CD14-positive monocyte (primary cell): ENCODE data around the gene ZDHHC4. TPM values are rescaled to one million over a fixed set of nuclear protein-coding genes. Genes with fewer than 3 reads are reported as not detected.
A peak's percentile ranks its signal among the peaks of the same experiment; 100 is the strongest.

Source experiments
- DNase-seq, 3 donors: peaks; one replicate each; pipeline ENCODE4 v3.0.0-alpha.2; 2011 to 2022
- H2AFZ ChIP-seq: 2 replicates; pipeline ENCODE4 v1.6.0; 2012; ENCODE audit warnings: mild to moderate bottlenecking, low read depth, low read length, inconsistent platforms; ENCODE audit not compliant: insufficient read depth, poor library complexity, severe bottlenecking
- H3K27ac ChIP-seq, 2 donors: 1 replicate in 1 of 2; 2 replicates in 1 of 2; pipeline ENCODE4 v1.5.1; 2012 to 2013; ENCODE audit warnings: low read length in 2 of 2, control low read depth in 1 of 2, inconsistent platforms in 1 of 2, low read depth in 1 of 2, mild to moderate bottlenecking in 1 of 2
- H3K27me3 ChIP-seq, 2 donors: one replicate each; pipeline versions ENCODE4 v1.6.0 to v1.6.1; 2011 to 2013; ENCODE audit warnings: low read length in 2 of 2; ENCODE audit not compliant: control insufficient read depth in 2 of 2, insufficient read depth in 2 of 2
- H3K36me3 ChIP-seq, 2 donors: replicated peaks in 1 of 2; 1 replicate in 1 of 2; 2 replicates in 1 of 2; pipeline versions ENCODE4 v1.5.1 to v1.6.1; 2012 to 2013; ENCODE audit warnings: low read length in 2 of 2, control low read depth in 1 of 2, inconsistent platforms in 1 of 2, mild to moderate bottlenecking in 1 of 2; ENCODE audit not compliant: insufficient read depth in 2 of 2, control insufficient read depth in 1 of 2
- H3K4me1 ChIP-seq, 2 donors: 1 replicate in 1 of 2; 2 replicates in 1 of 2; pipeline versions ENCODE4 v1.5.1 to v1.6.1; 2012 to 2013; ENCODE audit warnings: low read length in 2 of 2, control low read depth in 1 of 2, inconsistent platforms in 1 of 2, mild to moderate bottlenecking in 1 of 2, moderate library complexity in 1 of 2; ENCODE audit not compliant: insufficient read depth in 2 of 2, control insufficient read depth in 1 of 2
- H3K4me2 ChIP-seq: replicated peaks from 2 replicates; pipeline ENCODE3; 2012; ENCODE audit warnings: low read length, moderate library complexity, mild to moderate bottlenecking; ENCODE audit not compliant: poor library complexity, severe bottlenecking; ENCODE audit errors: extremely low read depth
- H3K4me3 ChIP-seq, 3 experiments: fragments of 200-600 bp in 1 of 3; sonication (generic) in 1 of 3; replicated peaks in 1 of 3; 1 replicate in 2 of 3; 2 replicates in 1 of 3; pipeline ENCODE4 v1.5.1; 2011 to 2013; ENCODE audit warnings: low read length in 3 of 3, mild to moderate bottlenecking in 3 of 3, control low read depth in 2 of 3, low read depth in 2 of 3, inconsistent platforms in 1 of 3, moderate library complexity in 1 of 3
- H3K79me2 ChIP-seq: 2 replicates; pipeline ENCODE4 v1.6.0; 2012; ENCODE audit warnings: mild to moderate bottlenecking, control low read depth, inconsistent platforms, low read length, moderate library complexity; ENCODE audit not compliant: insufficient read depth
- H3K9ac ChIP-seq: 2 replicates; pipeline ENCODE4 v1.6.0; 2017; ENCODE audit warnings: low read length, mild to moderate bottlenecking; ENCODE audit not compliant: insufficient read depth, poor library complexity, severe bottlenecking
- H3K9me3 ChIP-seq, 2 donors: replicated peaks in 1 of 2; 1 replicate in 1 of 2; 2 replicates in 1 of 2; pipeline versions ENCODE4 v1.5.1 to v1.6.1; 2012 to 2013; ENCODE audit warnings: low read length in 2 of 2, control low read depth in 1 of 2; ENCODE audit not compliant: control insufficient read depth in 1 of 2, insufficient read depth in 1 of 2
- H4K20me1 ChIP-seq: 2 replicates; pipeline ENCODE4 v1.6.0; 2012; ENCODE audit warnings: mild to moderate bottlenecking, low read length, control low read depth, moderate library complexity; ENCODE audit not compliant: insufficient read depth
- H3K27ac Mint-ChIP-seq, 7 donors: one replicate each; pipeline ENCODE4 v1.8.0; 2020; ENCODE audit warnings: mild to moderate bottlenecking in 7 of 7, mixed read lengths in 7 of 7, moderate library complexity in 6 of 7, inconsistent platforms in 2 of 7
- H3K27me3 Mint-ChIP-seq, 3 donors: one replicate each; pipeline ENCODE4 v1.8.0; 2021 to 2022; ENCODE audit warnings: low read depth in 3 of 3, mild to moderate bottlenecking in 3 of 3, mixed read lengths in 3 of 3, moderate library complexity in 3 of 3, inconsistent platforms in 1 of 3
- H3K36me3 Mint-ChIP-seq, 2 donors: one replicate each; pipeline ENCODE4 v1.8.0; 2020; ENCODE audit warnings: mixed read lengths in 2 of 2, inconsistent platforms in 1 of 2, mild to moderate bottlenecking in 1 of 2
- H3K4me1 Mint-ChIP-seq: one replicate; pipeline ENCODE4 v1.8.0; 2020; ENCODE audit warnings: mild to moderate bottlenecking, mixed read lengths
- H3K4me3 Mint-ChIP-seq, 2 donors: one replicate each; pipeline ENCODE4 v1.8.0; 2020; ENCODE audit warnings: mild to moderate bottlenecking in 2 of 2, mixed read lengths in 2 of 2, moderate library complexity in 1 of 2
- H3K9me3 Mint-ChIP-seq, 7 donors: one replicate each; pipeline ENCODE4 v1.8.0; 2020 to 2022; ENCODE audit warnings: mixed read lengths in 7 of 7, mild to moderate bottlenecking in 6 of 7, moderate library complexity in 6 of 7, inconsistent platforms in 2 of 7
- WGBS: methylation state at CpG from one replicate; pipeline ENCODE4 v1.1.5; 2013; ENCODE audit warnings: missing lambda C conversion rate; ENCODE audit not compliant: insufficient coverage; 5-methylcytosine and 5-hydroxymethylcytosine counted together
- intact Hi-C, 2 donors: fragments of 100-400 bp; cut with micrococcal nuclease; formaldehyde crosslinking; loops; one replicate each; pipeline versions ENCODE4 v1.15.0 to v1.15.1; 2023
- polyA plus RNA-seq, 3 donors: library from polyadenylated mRNA; depleted of rRNA in 1 of 3; unstranded in 2 of 3; stranded (reverse) in 1 of 3; fragments of 300-500 nt in 2 of 3; fragments of >200 nt in 1 of 3; fragmentation: Illumina TruSeq in 2 of 3; gene quantifications; 1 replicate in 2 of 3; 2 replicates in 1 of 3; pipeline ENCODE4 v1.2.3, GENCODE V29; 2012 to 2021
- TF ChIP-seq, protein P1 (sequence below): fragments of 200-600 bp; IDR thresholded peaks from one replicate; pipeline ENCODE4 v1.8.0; 2022; ENCODE audit warnings: antibody characterized with exemption, mild to moderate bottlenecking

Gene ZDHHC4
- polyA plus RNA-seq, 3 donors, result 30.3 to 55.6 (median 52.9) TPM

DNA sequence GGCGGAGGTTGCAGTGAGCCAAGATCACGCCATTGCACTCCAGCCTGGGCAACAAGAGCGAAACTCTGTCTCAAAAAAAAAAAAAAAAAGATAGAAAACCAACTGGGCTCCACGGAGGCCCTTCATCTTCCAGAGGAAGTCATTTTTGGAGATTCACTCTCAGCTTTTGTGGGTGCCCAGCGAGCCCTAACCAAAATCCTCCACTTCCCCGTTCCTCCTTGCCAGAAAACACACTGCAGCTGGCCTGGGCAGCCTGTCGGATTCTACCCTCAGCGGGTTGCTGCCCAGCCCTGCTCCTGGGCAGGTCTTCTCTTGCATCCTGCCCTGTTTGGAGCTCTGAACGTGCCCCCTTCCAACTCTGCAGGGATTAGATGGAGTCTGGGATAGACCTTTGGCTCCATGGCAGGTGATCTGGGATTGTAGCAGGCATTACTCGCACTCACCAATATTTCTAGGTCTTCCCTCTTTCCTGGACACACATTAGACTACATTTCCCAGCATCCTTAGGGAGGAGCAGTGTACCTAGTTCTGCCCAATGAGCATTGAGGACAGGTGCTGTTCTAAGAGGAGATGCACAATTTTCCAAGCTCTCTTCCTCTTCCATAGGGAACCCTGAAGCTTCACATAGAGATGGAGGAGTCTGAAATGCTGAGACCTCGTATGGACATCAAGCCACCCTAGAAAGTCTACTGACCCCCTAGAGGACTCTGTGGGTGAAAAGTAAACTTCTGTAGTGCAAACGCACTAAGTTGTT, 30.6 kb upstream of the ZDHHC4 start:
- Mint-ChIP-seq H3K27ac (no peak overlapping the region), H3K4me1 (peaks cover 14% of the 10 kb centered on the region), H3K9me3 (peaks cover 0 to 3% (median 0%) of the 10 kb centered on the region in 7 donors), H3K4me3 (peak overlapping the region in 1 of 2 donors; percentile 20), H3K36me3 (no peaks in the 10 kb centered on the region), H3K27me3 (peaks cover 1 to 2% (median 1%) of the 10 kb centered on the region in 3 donors)
- no peaks in the 10 kb centered on the region for H4K20me1 ChIP-seq
- no peaks in the 10 kb centered on the region for H3K9me3 ChIP-seq
- H3K9ac ChIP-seq, result no peak overlapping the region
- no peaks in the 10 kb centered on the region for H3K27me3 ChIP-seq
- H3K27ac ChIP-seq, result no peak overlapping the region
- DNase-seq, result no peak
- peak overlapping the region; percentile 68 for H2AFZ ChIP-seq
- peaks cover 17 to 18% of the 10 kb centered on the region in 2 donors for H3K4me1 ChIP-seq
- no peaks in the 10 kb centered on the region for H3K36me3 ChIP-seq
- H3K4me2 ChIP-seq, result no peak overlapping the region
- WGBS, result 4% methylated on average over 5 of the region's 12 CpGs
- H3K4me3 ChIP-seq, result no peak overlapping the region
- intact Hi-C loops, result no loop called here
- no peaks in the 10 kb centered on the region for H3K79me2 ChIP-seq
- TF ChIP-seq, protein P1, sequence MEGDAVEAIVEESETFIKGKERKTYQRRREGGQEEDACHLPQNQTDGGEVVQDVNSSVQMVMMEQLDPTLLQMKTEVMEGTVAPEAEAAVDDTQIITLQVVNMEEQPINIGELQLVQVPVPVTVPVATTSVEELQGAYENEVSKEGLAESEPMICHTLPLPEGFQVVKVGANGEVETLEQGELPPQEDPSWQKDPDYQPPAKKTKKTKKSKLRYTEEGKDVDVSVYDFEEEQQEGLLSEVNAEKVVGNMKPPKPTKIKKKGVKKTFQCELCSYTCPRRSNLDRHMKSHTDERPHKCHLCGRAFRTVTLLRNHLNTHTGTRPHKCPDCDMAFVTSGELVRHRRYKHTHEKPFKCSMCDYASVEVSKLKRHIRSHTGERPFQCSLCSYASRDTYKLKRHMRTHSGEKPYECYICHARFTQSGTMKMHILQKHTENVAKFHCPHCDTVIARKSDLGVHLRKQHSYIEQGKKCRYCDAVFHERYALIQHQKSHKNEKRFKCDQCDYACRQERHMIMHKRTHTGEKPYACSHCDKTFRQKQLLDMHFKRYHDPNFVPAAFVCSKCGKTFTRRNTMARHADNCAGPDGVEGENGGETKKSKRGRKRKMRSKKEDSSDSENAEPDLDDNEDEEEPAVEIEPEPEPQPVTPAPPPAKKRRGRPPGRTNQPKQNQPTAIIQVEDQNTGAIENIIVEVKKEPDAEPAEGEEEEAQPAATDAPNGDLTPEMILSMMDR, result no peak

DNA sequence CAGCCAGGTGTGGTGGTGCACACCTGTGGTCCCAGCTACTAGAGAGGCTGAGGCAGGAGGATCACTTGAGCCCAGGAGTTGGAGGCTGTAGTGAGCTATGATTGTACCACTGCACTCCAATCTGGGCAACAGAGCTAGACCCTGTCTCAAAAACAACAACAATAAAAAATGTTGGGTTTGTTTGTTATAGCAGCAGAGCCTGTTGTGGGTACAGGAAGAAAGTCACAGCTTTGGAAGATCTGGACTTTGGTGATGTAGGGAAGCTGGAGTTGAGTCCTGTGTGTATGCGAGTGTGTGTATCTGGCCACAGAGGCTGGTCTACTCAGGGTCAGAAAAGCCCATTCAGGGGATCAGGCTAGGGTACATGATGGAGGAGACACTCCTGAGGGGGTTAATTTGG, 29.9 kb upstream of the ZDHHC4 start:
- Mint-ChIP-seq H3K27ac (no peak overlapping the region), H3K27me3 (peaks cover 1 to 2% (median 2%) of the 10 kb centered on the region in 3 donors), H3K9me3 (peaks cover 0 to 2% (median 0%) of the 10 kb centered on the region in 7 donors), H3K4me1 (peaks cover 14% of the 10 kb centered on the region), H3K4me3 (no peak overlapping the region), H3K36me3 (no peaks in the 10 kb centered on the region)
- Histone ChIP-seq H3K9ac (no peak overlapping the region), H3K79me2 (no peaks in the 10 kb centered on the region), H3K4me1 (peaks cover 17 to 18% of the 10 kb centered on the region in 2 donors), H3K36me3 (no peaks in the 10 kb centered on the region), H3K27me3 (no peaks in the 10 kb centered on the region), H4K20me1 (no peaks in the 10 kb centered on the region), H2AFZ (no peak overlapping the region), H3K4me2 (no peak overlapping the region), H3K27ac (no peak overlapping the region), H3K9me3 (no peaks in the 10 kb centered on the region), H3K4me3 (no peak overlapping the region)
- no peak for DNase-seq
- WGBS, result 100% methylated on average over 1 of the region's 1 CpG
- TF ChIP-seq, protein P1, result no peak
- intact Hi-C loops, result no loop called here
